Stimulated activated CD4-positive, alpha-beta T cell treated with anti-CD3 and anti-CD28 coated beads, Interleukin-1b, Interleukin-23, amount 100 ng/mL, for 48 hours (primary cell): Measurements from ENCODE around the gene ZRANB1.

Source experiments
- DNase-seq: peaks from one replicate; pipeline ENCODE4 v3.0.0-alpha.2; 2020

The ZRANB1 gene

GRCh38 chr10:125023862-125024496, 82.1 kb downstream of the ZRANB1 start:
- no peak for DNase-seq

GRCh38 chr10:125024497-125025234, 82.7 kb downstream of the ZRANB1 start:
- DNase-seq: no peak

GRCh38 chr10:125025341-125025740, 83.4 kb downstream of the ZRANB1 start:
- DNase-seq: no peak

GRCh38 chr10:125026036-125026931, 84.4 kb downstream of the ZRANB1 start:
- DNase-seq: no peak

- no peak for DNase-seq
Observed at GRCh38 chr10:125026974-125027735, 85.2 kb downstream of the ZRANB1 start.

- DNase-seq: no peak
Observed at GRCh38 chr10:125027871-125028869, 86.2 kb downstream of the ZRANB1 start.

- DNase-seq: no peak
Observed at GRCh38 chr10:125029584-125030242, 87.8 kb downstream of the ZRANB1 start.

- no peak for DNase-seq
Observed at GRCh38 chr10:125030567-125031197, 88.8 kb downstream of the ZRANB1 start.

- DNase-seq: no peak
Observed at GRCh38 chr10:125032474-125033020, 90.6 kb downstream of the ZRANB1 start.

GRCh38 chr10:125033146-125033924, 91.4 kb downstream of the ZRANB1 start:
- DNase-seq: no peak

GRCh38 chr10:125034675-125035074, 92.8 kb downstream of the ZRANB1 start:
- no peak for DNase-seq

- no peak for DNase-seq
Observed at GRCh38 chr10:125035136-125035535, 93.2 kb downstream of the ZRANB1 start.

GRCh38 chr10:125035588-125036295, 93.8 kb downstream of the ZRANB1 start:
- DNase-seq: no peak

GRCh38 chr10:125037145-125037877, 95.4 kb downstream of the ZRANB1 start:
- no peak for DNase-seq
